Measurements from ENCODE around the gene MAPK8. TPM values are rescaled to one million over a fixed set of nuclear protein-coding genes. Genes with fewer than 3 reads are reported as not detected.

Gene MAPK8
- total and polyA plus RNA-seq, 4 donors, result 9.1 to 142 (median 24.2) TPM

- no peaks in the 10 kb centered on the region for H3K27me3 ChIP-seq (ENCODE audit: control insufficient read depth in 3 of 3, insufficient read depth in 3 of 3, low read length in 2 of 3)
- DNase-seq, result no peak
- no peaks in the 10 kb centered on the region for H3K9me3 ChIP-seq (ENCODE audit: control insufficient read depth in 4 of 4, insufficient read depth in 3 of 4, low read length in 3 of 4)
- no peaks in the 10 kb centered on the region for H3K4me1 ChIP-seq (ENCODE audit: control insufficient read depth in 5 of 5, insufficient read depth in 5 of 5, low read length in 5 of 5)
- no peaks in the 10 kb centered on the region for H3K36me3 ChIP-seq (ENCODE audit: control insufficient read depth in 4 of 4, insufficient read depth in 4 of 4, low read length in 4 of 4)
- H3K4me3 ChIP-seq, result no peak overlapping the region
- H3K27ac ChIP-seq (ENCODE audit: low read depth in 1 of 2, low read length in 1 of 2), result no peak overlapping the region
- 81 to 83% methylated on average over 28 to 30 of the region's 30 CpGs for WGBS, 2 donors
- no peak for TF ChIP-seq CTCF (IDR thresholded peaks at IDR 0.05; ENCODE audit: control extremely low read depth, extremely low read depth)
- no peak for ATAC-seq (ENCODE audit: insufficient read depth, low FRiP score)
- no peak overlapping the region for H3K9ac ChIP-seq (ENCODE audit: insufficient read depth in 1 of 2, low read length in 2 of 2)
These were observed 172.7 kb downstream of the MAPK8 start for GRCh38 chr10:48478980-48479811.

DNA sequence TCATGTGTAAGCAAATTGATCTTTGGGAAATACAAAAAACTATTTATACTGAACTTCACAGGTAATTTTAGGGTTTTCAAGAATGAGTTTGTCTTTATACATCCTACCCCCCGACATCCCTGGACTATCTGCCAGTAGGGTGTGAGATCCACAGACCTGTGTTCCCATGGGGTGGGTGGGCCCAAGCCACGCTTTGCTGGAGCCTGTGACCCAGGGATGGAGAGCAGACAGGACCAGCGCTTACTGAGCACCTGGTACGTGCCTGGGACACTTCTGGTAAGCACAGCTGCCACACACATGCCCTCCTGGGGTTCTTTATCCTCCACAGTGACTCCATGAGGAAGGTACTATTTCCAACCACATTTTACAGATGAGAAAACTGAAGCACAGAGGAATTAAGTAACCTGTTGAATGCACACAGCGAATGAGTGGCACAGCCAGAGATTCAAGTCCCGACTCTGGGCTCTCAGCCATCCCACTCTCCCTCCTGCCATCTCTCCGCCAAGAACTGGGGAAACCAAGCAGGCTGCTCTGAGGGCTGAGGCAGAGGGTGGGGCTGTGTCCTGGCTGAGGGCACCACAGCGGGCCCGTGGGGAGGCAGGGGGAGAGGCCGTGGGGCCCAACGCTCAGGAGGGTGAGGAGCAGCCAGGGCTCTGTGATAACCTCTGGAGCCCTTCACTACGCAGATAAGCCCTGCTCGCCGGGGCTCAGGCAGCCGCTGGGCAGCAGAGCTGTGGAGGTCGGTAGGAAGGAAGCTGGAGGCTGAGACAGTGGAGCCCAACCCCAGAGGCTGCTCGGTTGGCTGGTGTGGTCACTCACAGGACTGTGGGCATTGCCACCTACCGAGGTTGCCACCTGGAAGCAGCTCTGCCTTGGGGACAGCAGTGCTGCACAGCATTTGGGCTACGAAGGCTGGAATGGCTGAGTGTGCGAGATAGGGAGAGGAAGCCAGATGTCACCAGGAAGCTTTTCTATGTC lies 174.2 kb downstream of the MAPK8 start:
- H3K27me3 ChIP-seq (ENCODE audit: control insufficient read depth in 3 of 3, insufficient read depth in 3 of 3, low read length in 2 of 3), result no peaks in the 10 kb centered on the region
- H3K27ac ChIP-seq (ENCODE audit: low read depth in 1 of 2, low read length in 1 of 2), result no peak overlapping the region
- H3K36me3 ChIP-seq (ENCODE audit: control insufficient read depth in 4 of 4, insufficient read depth in 4 of 4, low read length in 4 of 4), result no peaks in the 10 kb centered on the region
- ATAC-seq (ENCODE audit: insufficient read depth, low FRiP score) (no peak), DNase-seq (no peak)
- H3K9ac ChIP-seq (ENCODE audit: insufficient read depth in 1 of 2, low read length in 2 of 2), result no peak overlapping the region
- TF ChIP-seq CTCF (IDR thresholded peaks at IDR 0.05; ENCODE audit: control extremely low read depth, extremely low read depth), result no peak
- WGBS, 2 donors, result 45 to 46% methylated on average over 20 of the region's 20 CpGs
- H3K4me3 ChIP-seq, result no peak overlapping the region
- H3K4me1 ChIP-seq (ENCODE audit: control insufficient read depth in 5 of 5, insufficient read depth in 5 of 5, low read length in 5 of 5), result no peaks in the 10 kb centered on the region
- H3K9me3 ChIP-seq (ENCODE audit: control insufficient read depth in 4 of 4, insufficient read depth in 3 of 4, low read length in 3 of 4), result no peaks in the 10 kb centered on the region

- ATAC-seq (ENCODE audit: insufficient read depth, low FRiP score) (no peak), DNase-seq (no peak)
- WGBS, 2 donors, result 74 to 77% methylated on average over 2 of the region's 2 CpGs
- TF ChIP-seq CTCF (IDR thresholded peaks at IDR 0.05; ENCODE audit: control extremely low read depth, extremely low read depth), result no peak
- H3K36me3 ChIP-seq (ENCODE audit: control insufficient read depth in 4 of 4, insufficient read depth in 4 of 4, low read length in 4 of 4), result no peaks in the 10 kb centered on the region
- no peak overlapping the region for H3K4me3 ChIP-seq
- no peak overlapping the region for H3K27ac ChIP-seq (ENCODE audit: low read depth in 1 of 2, low read length in 1 of 2)
- no peaks in the 10 kb centered on the region for H3K9me3 ChIP-seq (ENCODE audit: control insufficient read depth in 4 of 4, insufficient read depth in 3 of 4, low read length in 3 of 4)
- H3K27me3 ChIP-seq (ENCODE audit: control insufficient read depth in 3 of 3, insufficient read depth in 3 of 3, low read length in 2 of 3), result no peaks in the 10 kb centered on the region
- no peaks in the 10 kb centered on the region for H3K4me1 ChIP-seq (ENCODE audit: control insufficient read depth in 5 of 5, insufficient read depth in 5 of 5, low read length in 5 of 5)
- no peak overlapping the region for H3K9ac ChIP-seq (ENCODE audit: insufficient read depth in 1 of 2, low read length in 2 of 2)
These were observed 174.9 kb downstream of the MAPK8 start for GRCh38 chr10:48481385-48481784.
